HG03039 (cell line): ENCODE data around the gene HEPHL1.
A peak's percentile ranks its signal among the peaks of the same experiment; 100 is the strongest.

Experiments used
- ATAC-seq: cut with Tn5 transposase; IDR thresholded peaks from one replicate; pipeline ENCODE4 v1.9.1; 2021; ENCODE audit warnings: mild to moderate bottlenecking, moderate library complexity; ENCODE audit not compliant: unreplicated experiment

HEPHL1 gene

GRCh38 chr11:94129512-94130297 lies 108.6 kb downstream of the HEPHL1 start:
- no peak for ATAC-seq

GRCh38 chr11:94130298-94131046 lies 109.3 kb downstream of the HEPHL1 start:
- no peak for ATAC-seq

GRCh38 chr11:94131047-94131717 lies 110.0 kb downstream of the HEPHL1 start:
- ATAC-seq: no peak

- ATAC-seq: no peak
Measured at GRCh38 chr11:94131718-94132115, 110.6 kb downstream of the HEPHL1 start.

DNA sequence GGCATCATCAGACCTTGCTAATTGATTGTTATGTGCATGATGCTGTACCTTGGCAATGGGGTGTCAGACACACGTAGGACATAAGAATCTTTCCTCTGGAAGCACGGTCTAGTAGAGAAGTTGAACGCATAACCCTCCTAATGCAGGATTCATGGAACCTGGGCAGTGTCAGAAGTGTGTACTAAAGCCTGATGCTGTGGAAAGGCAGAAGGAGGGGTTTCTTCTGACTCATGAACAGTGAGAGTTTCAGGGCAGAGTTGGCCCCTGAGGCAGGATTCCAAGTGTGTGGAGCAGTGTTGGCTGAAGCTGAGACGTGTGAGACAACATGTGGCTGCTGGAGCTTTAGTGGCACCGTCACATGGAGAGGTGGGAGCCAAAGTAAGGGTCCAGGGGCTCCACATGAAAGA lies 111.0 kb downstream of the HEPHL1 start:
- ATAC-seq: no peak

- ATAC-seq: no peak
Measured at GRCh38 chr11:94132823-94133408, 111.8 kb downstream of the HEPHL1 start.

DNA sequence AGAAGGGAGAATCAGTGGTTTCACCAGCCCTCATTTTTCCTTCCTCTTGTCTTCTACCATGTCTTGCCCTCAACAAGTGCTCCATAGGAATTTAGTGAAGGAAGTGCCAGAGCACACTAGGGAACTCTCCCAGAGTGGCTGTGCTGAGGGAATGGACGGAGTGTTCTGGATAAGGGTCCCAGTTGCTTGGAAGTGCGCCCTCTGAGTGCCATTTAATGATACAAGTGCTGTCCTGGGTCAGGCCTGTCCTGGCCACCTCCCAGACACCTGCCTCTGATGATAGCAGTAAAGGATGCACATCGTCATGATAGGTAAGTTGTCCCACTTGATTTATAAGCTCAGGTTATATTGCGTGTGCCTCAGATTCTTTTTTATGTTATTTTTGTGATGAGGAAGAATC lies 112.6 kb downstream of the HEPHL1 start:
- ATAC-seq: no peak

DNA sequence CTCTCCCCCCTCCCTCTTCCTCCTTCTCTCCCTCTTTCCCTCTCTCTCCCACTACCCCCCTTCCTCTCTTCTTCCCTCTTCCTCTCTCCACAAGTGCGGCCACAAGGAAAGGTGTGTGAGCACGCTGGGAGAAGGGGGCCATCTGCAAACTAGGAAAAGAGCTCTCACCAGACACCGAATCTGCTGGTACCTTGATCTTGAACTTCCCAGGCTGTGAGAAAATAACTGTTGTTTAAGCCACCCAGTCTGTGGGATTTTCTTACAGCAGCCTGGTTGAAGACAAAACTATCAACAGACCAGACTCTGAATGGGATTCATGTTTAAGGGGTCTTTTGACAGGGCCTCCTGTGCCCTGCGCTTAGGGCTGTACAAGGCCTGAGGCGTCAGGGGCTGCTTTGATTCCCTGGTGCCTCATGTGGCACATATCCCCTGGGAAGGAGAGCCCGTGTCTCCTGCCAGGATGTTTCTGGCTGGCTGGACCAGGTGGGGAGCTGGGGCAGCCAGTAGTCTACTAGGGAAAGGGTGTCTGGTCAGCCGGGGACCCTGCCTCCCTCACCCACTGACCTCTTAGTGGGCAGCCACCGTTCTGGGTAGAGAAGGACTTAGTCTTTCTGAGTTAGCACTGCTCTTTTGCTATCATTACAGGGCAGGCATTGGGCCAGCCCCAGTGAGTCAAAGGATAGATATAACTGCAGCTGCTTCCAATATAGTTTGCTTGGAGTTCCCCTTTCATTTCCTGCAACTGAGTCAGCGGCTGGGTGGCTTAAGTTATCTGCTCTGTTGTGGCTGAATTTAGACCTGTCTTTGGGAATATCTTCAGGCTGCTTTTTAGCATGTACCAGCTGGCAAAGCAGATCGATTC lies 113.7 kb downstream of the HEPHL1 start:
- ATAC-seq: peak; percentile 46

GRCh38 chr11:94139416-94139815 lies 118.3 kb downstream of the HEPHL1 start:
- ATAC-seq: no peak

- no peak for ATAC-seq
Measured at GRCh38 chr11:94140154-94140655, 119.1 kb downstream of the HEPHL1 start.

GRCh38 chr11:94141511-94142307 lies 120.6 kb downstream of the HEPHL1 start:
- no peak for ATAC-seq

- ATAC-seq: no peak
Measured at GRCh38 chr11:94142308-94143281, 121.4 kb downstream of the HEPHL1 start.

- ATAC-seq: no peak
Measured at GRCh38 chr11:94144216-94144615, 123.1 kb downstream of the HEPHL1 start.

DNA sequence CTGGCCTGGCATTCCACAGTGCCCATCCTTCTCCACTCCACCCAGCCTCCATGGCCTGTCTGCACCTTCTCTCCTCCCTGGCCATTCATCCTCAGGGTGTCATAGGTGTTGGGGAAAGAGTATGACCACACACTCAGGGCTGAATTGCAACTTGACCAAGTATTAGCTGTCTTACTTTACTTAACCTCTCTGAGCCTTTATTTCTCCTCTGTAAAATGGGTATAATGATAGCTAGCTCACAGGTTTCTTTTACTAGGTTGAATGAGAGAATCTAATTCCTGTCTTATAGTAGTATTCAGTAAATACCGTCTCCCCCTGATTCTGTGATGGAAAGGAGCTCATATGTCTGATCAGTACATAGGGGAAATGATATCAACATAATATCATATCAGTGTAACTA lies 123.5 kb downstream of the HEPHL1 start:
- no peak for ATAC-seq

DNA sequence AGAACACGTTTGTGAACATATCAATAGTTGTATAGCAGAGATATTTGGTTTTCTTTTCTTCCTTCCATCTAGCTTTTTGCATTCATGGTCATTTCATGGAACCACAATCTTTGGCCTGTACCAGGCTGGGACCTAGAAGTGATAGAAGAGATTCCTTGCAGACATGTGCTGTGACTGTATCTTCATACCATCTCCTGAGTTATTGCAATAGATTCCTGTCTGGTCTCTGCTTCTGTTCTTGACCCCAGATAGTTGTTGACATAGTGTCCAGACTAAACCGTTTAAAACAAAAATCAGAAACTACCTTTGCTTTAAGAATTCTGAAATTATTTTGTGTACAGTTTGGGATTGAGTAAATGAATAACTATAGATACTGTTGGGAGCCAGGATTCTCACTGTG lies 124.3 kb downstream of the HEPHL1 start:
- ATAC-seq: no peak

- ATAC-seq: no peak
Measured at GRCh38 chr11:94145916-94146315, 124.8 kb downstream of the HEPHL1 start.

DNA sequence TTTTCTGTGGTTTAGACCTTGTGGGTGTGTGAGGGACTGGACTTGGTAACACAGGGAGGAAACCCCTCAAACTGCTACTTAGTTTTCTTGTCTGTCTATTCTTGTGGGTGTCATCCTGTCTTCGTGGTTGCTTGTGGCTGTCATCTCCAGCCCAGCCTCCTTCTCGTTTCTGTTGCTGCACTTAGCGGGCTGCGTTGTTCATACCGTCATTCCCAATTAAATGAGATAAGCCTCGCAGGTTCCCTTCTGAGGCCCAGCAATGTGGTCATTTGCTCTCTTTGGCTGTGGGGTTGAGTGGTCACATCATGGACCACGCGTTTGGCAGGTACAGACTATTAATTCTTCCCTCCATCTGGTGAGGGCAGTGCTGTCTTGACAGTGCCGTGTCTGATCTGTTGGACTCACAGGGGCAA lies 126.3 kb downstream of the HEPHL1 start:
- ATAC-seq: no peak

DNA sequence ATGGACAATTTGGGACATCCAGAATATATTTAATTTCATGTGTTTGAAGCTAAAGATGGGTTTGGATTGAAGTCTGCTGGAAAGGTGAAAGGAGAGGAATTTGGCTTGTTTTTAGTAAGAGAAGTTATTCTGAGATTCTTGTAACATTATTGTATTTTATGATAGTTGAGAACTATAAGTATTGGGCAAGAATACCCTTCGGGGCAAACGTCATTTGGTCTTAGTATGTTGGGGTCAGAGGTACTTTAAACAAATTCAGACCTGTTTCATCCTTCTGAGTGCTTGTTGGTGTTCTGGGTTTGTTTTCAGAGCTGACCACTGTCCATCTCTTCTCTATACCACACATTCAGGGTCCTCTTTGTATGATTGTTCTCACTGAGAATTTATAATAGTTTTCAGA lies 127.0 kb downstream of the HEPHL1 start:
- no peak for ATAC-seq
